DMS153 treated with DMSO at 0.1 percent for 48 hours (cell line): Measurements from ENCODE around the gene ADAM12.

Source experiments
- DNase-seq: peaks from one replicate; lab custom pipeline; 2025; ENCODE audit not compliant: unreplicated experiment; lab: John Stamatoyannopoulos, UW

The ADAM12 gene

DNA sequence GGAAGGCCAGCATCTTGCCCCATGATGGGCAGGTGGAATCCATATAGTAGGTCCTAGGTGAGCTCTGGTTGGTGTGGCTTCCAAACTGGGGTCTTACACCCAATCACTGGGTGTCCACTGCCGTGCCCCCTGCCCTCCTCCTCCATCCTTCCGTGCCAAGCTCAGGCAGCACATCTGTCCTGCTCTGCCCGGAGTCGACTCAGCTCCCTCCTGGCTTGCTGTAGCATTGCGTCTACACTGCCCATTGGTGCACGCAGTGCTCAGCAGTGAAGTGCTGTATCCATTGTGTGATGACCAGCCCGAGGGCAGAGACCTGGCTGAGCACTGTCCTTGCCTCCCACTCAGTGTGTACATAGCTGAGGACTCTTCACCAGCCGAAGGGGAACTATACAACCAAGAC, 148.4 kb downstream of the ADAM12 start:
- DNase-seq, result no peak

DNA sequence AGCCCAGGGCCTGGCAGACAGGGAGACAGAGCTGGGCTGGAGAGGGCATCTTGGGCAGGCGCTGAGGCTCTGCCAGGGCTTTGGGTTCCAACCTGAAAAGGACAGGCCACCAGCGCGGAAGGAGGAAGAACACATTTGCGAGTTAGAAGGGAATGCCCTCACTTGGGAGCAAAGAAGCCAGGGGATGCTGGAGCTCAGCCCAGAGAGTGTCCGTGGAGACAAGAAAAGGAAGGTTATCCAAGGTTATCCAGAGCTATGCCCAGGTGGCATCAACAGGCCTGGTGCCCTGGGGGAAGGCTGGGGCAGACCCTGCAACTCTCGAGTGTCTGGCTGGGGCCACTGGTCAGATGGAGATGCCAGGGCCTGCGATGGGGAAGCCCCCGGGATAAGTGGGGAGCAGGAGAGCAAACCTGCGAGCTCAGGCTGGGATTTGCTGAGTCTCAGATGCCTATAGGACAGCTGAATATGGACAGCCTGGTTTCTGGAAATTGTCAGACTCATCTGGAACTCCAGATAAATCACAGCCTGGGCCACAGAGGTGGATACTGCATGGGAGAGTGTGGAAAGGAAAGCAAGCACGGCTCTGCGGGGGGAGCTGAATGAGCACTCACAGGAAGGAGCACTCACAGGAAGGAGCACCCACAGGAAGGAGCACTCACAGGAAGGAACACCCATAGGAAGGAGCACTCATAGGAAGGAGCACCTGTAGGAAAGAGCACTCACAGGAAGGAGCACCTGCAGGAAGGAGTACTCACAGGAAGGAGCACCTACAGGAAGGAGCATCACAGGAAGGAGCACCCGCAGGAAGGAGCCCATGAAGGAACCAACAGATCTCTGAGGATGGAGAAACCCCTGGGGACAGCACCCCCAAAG, 152.1 kb downstream of the ADAM12 start:
- no peak for DNase-seq

DNA sequence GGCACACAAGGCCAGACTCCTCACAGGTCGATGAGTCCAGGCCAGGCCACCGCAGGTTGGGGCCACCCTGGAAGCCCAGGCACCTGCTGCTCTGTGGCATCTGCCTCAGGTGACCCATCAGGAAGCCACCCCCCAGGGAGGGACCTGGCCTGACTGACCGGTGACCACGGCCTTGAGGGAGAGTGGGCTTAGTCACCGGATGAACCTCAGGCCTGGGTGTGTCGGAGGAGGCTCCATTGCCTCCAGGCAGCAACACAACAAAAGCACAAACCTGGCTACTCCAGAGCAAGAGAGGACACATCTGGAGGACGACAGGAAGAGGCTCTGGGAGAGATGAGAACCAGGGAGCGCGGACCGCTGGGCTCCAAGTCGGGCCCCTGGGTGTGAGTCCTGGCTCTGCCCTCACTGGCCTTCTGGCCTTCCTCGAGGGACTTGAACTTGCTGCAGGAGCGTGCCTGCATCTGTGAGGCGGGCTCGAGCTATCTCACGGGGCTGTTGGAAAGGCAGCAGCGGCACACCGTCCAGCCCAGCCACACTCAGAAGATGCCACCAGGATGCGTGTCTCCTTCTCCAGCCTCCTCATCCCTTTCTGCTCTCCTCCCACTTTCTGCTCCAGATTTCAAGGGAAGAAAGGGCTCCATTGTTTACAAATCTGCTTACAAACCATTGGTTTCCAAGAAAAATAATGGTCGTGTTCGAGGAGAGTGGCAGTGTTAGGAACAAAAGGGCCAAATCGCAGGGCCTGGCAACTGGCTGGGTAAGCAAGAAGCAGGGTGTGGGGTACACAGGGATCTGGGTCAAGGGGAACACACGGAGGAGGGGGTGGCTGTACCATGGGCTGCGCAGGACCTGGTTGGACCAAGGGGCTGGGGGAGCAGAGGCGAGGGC, 152.9 kb downstream of the ADAM12 start:
- DNase-seq, result no peak

DNA sequence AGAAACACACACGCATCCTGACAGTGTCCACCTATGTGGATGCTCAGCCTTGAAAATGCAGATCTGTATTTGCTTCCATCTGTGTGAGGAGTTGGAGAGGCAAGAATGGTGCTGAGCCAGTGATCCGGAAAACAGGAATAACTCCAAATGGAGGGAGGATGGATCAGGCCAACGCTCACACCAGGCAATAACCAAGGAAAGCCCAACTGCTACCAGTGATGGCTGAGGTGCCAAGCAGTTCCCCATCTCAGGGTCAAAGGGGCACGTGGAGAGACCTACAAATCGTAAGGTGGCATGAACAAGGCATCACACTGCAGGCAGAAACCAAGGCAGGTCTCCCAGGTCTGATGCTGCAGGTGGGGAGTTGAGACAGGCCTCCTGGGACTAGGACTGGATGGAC, 153.6 kb downstream of the ADAM12 start:
- DNase-seq, result no peak

DNA sequence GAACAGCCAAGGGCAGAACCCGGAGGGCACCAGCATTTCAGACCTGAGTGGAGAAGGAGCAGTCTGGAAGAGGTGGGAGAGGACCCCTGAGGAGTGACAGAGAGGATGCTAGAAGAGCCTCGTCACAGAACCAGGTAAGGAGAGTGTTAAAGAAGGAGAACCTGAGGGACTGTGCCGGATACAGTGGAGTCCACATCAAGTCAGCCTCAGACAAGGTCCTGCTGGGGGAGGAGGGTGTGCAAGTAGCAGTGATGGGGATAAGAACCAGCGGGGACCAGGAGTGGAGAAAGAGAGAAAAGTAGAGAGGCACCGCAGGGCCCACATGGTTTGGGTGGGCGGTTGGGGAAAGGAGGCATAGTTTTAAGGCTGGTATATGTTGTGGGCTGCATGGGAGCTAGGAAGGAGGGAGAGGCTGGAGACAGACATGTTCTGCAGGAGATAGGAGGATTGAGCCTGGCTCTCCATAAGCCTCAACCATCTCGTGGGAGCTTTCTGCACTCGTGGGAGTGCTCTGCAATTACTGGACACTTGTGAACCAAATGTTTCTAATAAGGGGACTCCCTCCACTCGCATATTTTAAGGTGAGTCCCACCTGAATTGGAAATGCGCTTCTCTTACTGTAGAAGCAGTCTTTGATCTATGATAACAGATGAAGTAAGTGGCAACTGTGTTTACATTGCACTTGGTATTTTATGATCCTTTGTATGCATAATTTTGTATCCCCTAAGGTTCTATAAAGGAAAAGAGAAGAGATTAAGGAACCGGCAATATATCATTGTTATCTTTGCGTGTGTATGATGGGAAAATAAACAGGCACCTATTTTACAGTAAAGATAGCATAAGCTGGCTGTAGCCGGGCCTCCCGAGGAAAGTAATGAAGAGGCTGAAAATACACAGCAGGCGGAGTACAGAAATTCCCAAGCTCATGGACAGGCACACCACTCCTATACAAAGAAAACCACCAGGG, 154.8 kb downstream of the ADAM12 start:
- DNase-seq, result no peak

DNA sequence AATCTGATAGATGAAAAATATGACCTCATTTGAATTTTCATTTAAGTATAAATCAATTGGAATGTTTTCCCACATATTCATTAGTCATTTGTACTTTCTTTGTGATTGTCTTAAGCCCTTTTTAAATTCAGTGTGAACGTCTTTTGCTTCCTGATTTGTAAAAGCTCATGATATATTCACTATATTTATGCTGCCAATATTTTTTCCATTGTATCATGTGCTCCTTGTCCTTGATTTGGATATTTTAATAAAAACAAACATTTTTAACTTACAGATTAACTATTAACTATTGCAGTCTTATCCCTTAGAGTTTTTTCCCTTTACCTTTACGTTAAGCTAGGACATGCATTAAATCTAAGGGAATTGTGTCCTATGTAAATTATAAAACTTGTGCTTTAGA, 157.7 kb downstream of the ADAM12 start:
- DNase-seq, result no peak

DNA sequence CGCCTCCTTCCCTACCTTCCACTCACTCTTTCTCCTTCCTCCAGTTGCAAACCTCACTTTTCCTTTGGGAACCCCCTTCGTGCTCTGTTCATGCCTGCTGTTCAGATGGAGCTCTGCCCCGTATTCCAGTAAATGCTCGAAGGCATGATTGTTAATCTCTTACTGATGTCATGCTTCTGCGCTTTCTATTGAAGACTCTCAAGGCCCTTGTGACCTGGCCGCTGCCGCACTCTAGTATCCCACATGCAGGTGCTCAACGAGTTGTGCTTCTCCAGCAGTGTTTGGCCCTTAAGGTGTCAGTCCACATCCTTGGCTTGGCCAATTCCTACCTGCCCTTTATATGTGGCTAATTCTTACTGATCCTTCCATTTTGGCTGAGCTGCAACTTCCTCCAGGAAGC, 158.6 kb downstream of the ADAM12 start:
- no peak for DNase-seq

DNA sequence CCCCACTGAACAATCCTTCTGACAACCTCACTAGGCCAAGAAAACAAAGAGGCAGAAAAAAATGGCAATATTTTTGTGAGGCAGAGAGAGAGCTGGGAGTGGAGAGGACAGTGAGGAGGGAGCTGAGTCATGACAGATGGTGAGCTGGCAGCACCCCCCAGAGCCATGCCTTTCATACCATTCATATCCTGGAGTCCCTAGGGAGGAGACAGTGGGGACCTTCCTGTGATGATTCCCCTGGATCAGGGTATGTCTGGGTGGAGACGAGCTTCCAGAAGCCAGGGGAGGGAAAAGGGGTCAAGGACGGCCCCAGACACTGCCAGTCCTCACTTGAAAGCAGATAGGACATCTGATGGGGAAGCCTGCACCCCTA, 160.5 kb downstream of the ADAM12 start:
- no peak for DNase-seq

DNA sequence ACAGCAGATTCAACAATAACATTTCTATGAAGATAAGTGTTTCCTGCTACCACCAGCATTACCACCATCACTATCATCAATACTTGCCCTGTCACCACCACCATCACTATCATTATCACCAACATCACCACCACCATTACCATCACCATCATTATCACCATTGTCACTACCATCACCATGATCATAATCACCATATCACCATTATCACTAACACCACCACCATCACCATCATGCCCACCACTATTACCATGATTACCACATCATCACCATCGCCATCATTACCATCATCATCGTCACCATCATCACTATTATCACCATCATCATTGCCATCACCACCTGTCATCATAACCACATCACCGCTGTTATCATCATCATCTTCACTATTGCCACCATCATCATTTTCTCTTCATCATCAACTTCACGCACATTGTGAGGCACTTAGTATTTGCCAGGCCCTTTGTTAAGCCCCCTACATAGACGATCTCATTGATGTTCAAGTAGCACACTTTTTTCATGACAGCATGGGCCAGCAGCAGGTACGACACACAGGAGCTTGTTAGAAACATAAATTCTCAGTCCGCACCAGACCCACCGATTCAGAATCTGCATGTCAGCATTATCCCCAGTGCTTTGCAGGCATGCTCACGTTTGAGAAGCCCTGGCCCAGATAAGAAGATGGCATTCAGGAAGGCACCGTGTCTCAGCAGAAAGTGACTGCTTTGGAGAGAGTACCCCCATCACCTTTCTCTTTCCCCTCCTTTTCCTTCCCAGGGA, 161.1 kb downstream of the ADAM12 start:
- DNase-seq, result no peak

DNA sequence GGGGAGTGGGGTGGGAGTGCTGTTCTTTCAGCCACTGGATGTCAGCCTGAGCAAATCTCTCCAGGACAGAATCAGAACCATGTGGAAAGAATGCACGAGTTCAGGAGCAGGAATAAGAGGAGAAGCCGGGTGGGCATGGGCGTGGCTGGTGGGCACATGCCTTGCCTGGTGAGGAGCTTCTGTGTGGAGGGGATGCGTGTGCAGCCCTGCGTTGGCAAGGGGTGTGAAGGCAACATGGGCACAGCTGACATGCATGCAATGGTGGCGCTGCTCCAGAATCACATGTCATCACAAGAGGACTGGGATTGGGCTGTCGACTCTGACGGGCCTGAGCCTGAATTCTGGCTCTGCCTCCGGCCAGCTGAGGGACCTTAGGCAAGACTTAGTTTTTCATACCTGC, 162.1 kb downstream of the ADAM12 start:
- no peak for DNase-seq

DNA sequence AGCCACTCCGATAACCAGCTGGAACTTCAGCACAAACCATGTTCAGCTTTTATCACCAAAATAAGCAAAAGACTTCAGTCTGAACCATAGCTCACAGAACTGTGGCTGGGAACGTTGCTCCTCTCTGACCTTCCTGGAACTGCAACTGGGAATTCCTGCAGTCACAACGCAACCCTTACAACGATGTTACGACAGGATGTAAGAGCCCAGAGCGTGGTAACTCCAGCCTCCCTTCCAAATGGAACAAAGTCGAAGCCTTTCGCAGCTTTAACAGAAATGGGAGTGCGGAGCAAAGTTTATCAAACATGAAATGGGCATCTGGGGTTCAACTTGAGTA, 162.6 kb downstream of the ADAM12 start:
- DNase-seq, result no peak

DNA sequence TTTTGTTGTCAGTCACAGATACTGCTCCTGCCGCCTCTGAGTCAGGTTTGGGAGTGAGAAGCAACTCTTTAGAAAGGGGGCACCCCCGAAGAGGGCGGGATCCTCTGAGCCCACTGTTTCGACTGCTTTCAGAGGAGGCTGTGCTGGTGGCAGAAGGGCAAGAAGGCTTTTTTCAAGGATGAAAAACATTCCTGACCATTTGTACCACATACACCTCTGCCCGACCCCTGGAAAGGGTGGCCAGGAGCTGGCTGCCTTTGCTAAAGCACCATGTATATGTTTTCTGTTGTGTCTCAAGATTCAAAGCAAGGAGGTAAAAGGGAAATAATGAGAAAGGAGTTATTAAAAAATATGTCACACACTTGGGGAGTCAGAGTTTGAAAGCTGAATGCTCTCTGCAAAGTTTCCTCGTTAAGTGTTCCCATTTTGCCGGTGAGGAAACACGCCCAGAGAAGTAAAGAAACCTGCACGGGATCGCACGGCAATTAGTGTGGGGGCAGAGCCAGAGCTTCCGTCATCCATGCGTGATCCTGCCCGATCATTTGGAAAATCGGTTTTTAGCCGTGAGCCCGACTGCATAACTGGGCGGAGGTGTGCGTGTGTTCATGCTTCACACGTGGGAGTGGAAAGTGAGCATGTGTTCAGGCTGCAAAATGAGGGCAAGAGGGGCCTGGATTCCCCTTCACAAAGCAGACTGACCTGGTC, 163.2 kb downstream of the ADAM12 start:
- DNase-seq, result no peak

DNA sequence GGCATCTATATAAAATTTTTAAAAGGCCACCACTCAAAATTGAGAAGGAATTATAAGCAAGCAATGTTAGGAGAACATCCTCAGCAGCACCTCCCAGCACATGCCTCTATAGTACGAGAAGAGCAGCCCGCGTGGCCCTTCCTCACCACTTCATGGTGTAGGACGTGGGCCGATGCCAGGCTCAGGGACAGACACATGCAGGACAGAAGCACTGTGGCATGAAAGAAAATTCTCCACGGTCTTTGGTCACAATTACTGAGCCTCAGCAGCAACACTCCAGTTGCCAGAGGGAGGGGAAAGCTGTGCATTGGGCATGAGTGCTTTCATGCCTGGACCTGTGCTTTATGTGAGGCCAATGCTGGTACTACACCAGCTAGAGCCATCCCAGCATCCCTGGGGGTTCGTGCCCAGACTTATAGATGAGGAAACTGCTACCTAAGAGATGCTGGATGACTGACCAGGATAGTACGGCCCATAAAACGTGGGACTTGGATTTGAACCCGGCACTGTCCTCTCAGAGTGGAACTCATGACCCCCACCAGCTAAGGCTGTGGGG, 164.7 kb downstream of the ADAM12 start:
- no peak for DNase-seq

DNA sequence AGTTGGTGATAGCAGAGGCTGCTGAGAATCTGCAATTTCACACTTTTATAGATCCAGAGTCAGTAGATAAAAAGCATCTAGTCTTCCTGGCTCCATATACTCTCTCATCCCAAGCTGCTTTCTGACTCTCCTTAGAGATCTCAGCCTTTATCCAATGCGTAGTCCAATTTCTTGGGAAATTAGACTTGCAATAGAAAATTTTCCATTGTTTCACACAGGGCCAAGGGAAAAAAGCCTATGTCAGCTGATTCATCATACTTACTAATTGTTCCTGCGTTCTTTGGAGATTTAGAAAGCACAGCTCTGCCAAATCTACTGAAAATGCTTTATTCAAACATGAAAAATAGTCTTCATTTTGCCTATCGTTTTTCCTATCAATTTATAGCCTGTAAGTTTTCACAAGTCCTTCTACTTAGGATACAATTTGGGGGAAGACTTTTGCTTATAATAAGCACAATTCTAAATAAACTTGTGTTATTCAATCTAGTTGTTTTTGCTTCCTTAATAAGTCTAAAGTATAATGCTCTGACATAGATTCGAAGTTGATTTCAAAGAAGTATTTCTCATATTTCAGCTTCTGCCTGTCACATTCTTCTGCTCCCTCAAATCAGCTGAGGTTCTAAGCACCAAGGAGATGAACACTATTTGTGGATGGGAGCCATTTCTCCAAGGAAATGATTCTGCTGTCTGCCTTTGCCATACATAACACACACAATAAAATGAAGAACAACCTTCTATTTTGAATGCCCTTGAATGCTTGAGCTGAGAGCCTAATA, 165.4 kb downstream of the ADAM12 start:
- DNase-seq, result no peak

DNA sequence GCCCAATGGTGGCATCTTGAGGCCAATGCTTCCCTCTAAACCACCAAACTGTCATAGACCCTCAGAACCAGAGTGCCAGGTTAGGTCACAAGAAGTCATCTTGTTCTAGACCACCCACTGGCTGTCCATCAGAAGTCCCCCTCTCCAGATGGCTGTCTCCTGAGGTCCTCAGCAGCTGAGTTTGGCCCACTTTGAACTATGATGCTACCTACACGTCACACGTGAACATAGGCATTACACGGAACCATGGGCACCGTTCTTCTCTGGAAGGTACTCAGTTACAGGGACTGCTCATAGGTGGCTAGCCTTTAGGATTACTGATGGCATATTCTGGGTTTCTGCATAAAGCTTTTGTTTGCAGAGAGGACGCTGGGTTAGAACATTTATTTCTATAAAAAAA, 166.4 kb downstream of the ADAM12 start:
- DNase-seq, result no peak

DNA sequence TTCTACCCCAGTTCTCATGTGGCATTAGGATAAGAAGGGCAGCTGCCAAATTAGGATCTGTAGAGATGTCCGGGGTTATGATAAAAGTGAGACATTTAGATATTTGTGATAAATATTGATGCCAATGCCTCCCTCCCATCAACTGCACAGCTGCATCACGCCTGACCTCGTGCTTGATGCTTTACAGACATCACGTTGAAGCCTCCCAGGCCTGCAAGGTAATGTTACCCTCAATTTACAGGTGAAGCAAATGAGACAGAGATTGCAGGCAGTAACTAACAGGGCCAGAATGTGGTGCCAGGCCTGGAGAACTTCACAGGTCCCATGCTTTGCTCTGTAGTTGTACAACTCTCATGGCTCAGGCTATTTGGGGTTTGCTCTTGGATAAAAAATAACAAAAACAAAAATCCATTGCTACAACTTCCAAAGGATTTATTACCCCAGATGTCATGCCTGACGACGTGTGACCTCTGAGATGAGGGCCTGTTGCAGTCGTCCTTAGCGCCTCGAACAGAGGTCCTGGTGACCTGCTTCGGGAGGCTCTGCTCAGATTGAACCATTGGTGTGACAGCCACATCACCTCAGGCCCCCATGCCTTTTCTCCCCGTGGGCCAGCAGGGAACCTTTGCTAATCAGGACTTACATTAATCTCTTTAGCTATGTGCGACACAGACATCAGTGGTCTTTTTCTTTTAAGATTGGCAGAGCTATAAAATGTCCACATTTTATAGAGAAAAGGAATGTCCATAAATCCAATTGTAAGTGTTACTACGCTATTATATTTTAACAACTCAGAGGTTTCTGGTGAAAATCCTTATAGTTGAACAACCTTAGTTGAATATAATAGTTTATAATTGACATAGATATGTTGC, 169.3 kb downstream of the ADAM12 start:
- DNase-seq, result no peak

DNA sequence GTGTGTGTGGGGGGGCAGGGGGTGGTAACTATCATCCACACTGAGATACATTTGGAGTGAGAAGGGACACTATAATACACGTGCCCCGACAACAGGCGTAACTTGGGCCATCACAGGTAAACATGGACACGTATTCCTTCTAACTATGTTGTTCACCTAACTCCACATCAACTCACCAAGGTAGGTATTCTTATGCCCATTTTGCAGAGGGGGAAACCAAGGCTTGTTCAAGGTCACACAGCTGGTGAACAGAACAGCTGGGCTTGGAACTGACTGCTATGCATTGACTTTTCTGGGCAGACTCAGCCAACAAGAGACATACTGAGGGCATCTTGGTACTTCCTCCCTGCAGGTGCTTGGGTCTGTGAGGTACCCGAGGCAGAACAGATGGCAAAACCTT, 170.1 kb downstream of the ADAM12 start:
- DNase-seq, result no peak

DNA sequence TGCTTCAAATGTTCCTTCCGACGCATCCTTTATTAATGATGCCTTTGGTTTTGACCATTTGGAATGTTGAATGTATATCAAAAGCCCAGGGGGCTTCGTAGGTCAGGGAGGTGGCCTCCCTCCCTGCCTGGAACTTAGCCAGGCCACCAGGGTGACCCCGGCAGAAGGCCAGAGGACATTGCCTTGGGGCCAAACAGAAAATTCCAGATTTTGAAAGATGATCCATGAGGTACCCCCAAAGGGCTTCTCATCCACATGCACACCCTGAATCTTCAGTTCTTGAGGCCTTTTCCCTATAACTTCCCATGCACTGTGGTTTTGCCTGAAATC, 171.7 kb downstream of the ADAM12 start:
- DNase-seq, result no peak
